HepG2 (cell line): ENCODE measurements around the gene WDR82. TPM values are rescaled to one million over a fixed set of nuclear protein-coding genes. Genes with fewer than 3 reads are reported as not detected.

ENCODE experiments used
- CBX1 ChIP-seq: IDR thresholded peaks from one replicate; pipeline ENCODE4 v1.6.1; 2016; ENCODE audit warnings: antibody characterized with exemption, low read depth
- FOXP4 ChIP-seq: sonication (generic); formaldehyde crosslinking; IDR thresholded peaks from 2 replicates; pipeline ENCODE4 v1.4.0; 2020; ENCODE audit warnings: missing genetic modification reagents
- KDM3A ChIP-seq: IDR thresholded peaks from 2 replicates; pipeline ENCODE4 v1.6.1; 2018; ENCODE audit warnings: low read depth, missing compliant biosample characterization
- KLF6 ChIP-seq: IDR thresholded peaks from 2 replicates; pipeline ENCODE4 v1.8.0; 2016; ENCODE audit warnings: missing biosample characterization, missing genetic modification reagents
- MXD4 ChIP-seq: IDR thresholded peaks from 2 replicates; pipeline ENCODE4 v1.6.1; 2016; ENCODE audit warnings: mild to moderate bottlenecking, missing biosample characterization, missing genetic modification reagents
- NR0B2 ChIP-seq: sonication (generic); formaldehyde crosslinking; IDR thresholded peaks from 2 replicates; pipeline ENCODE4 v1.4.0; 2020; ENCODE audit warnings: mild to moderate bottlenecking, missing genetic modification reagents
- PPARG ChIP-seq: conservative IDR thresholded peaks from 2 replicates; pipeline ENCODE4 v1.6.1; 2016; ENCODE audit warnings: missing biosample characterization, missing genetic modification reagents
- SKI ChIP-seq: fragments of 450-650 bp; IDR thresholded peaks from one replicate; pipeline ENCODE4 v1.6.1; 2018; ENCODE audit warnings: mild to moderate bottlenecking; ENCODE audit not compliant: partially characterized antibody
- SNAPC4 ChIP-seq: sonication (generic); formaldehyde crosslinking; IDR thresholded peaks from 2 replicates; pipeline ENCODE4 v1.4.0; 2020; ENCODE audit warnings: mild to moderate bottlenecking, missing genetic modification reagents
- SP5 ChIP-seq: IDR thresholded peaks from 2 replicates; pipeline ENCODE4 v1.6.1; 2016; ENCODE audit warnings: low read depth, borderline replicate concordance
- TBL1XR1 ChIP-seq: fragments of 150-350 bp; IDR thresholded peaks from 2 replicates; pipeline ENCODE4 v1.6.1; 2014; ENCODE audit warnings: borderline replicate concordance, low read length; ENCODE audit not compliant: partially characterized antibody
- THAP9 ChIP-seq: sonication (generic); formaldehyde crosslinking; IDR thresholded peaks from 2 replicates; pipeline ENCODE4; 2020; ENCODE audit warnings: missing genetic modification reagents, mild to moderate bottlenecking, borderline replicate concordance
- ZFP62 ChIP-seq: sonication (generic); formaldehyde crosslinking; IDR thresholded peaks from 2 replicates; pipeline ENCODE4 v1.4.0; 2020; ENCODE audit warnings: missing genetic modification reagents
- ZNF143 ChIP-seq: sonication (generic); formaldehyde crosslinking; IDR thresholded peaks from 2 replicates; pipeline ENCODE4 v1.4.0; 2020; ENCODE audit warnings: missing genetic modification reagents
- ZNF264 ChIP-seq: sonication (generic); formaldehyde crosslinking; IDR thresholded peaks from 2 replicates; pipeline ENCODE4 v1.4.0; 2020; ENCODE audit warnings: missing genetic modification reagents
- ZNF512 ChIP-seq: sonication (generic); formaldehyde crosslinking; IDR thresholded peaks from 2 replicates; pipeline ENCODE4 v1.4.0; 2020; ENCODE audit warnings: mild to moderate bottlenecking, missing genetic modification reagents
- ZNF567 ChIP-seq: sonication (generic); formaldehyde crosslinking; IDR thresholded peaks from 2 replicates; pipeline ENCODE4 v1.8.1; 2023; ENCODE audit warnings: mild to moderate bottlenecking, missing genetic modification reagents, borderline replicate concordance
- ZNF598 ChIP-seq: sonication (generic); formaldehyde crosslinking; IDR thresholded peaks from 2 replicates; pipeline ENCODE4 v1.5.1; 2020; ENCODE audit warnings: mild to moderate bottlenecking, missing genetic modification reagents, borderline replicate concordance
- polyA plus RNA-seq, 8 experiments: library from polyadenylated mRNA; depleted of rRNA in 3 of 8; stranded (reverse) in 7 of 8; unstranded in 1 of 8; fragments of >200 nt; fragmentation: Illumina TruSeq in 4 of 8; extraction: Trizol in 4 of 8; gene quantifications; 2 replicates each; pipeline versions ENCODE4 v1.2.1 to v1.2.3, GENCODE V29; 2011 to 2016; ENCODE audit warnings: low read depth in 4 of 8, missing spikeins in 1 of 8, mixed read lengths in 1 of 8; ENCODE audit not compliant: insufficient read depth in 1 of 8
- total RNA-seq, 5 experiments: library from RNA; depleted of rRNA; stranded (reverse); fragments of >200 nt; fragmentation: Illumina TruSeq; extraction: Trizol; gene quantifications; 2 replicates each; pipeline ENCODE4 v1.2.3, GENCODE V29; 2016; ENCODE audit warnings: low read depth in 1 of 5

The WDR82 gene
- total and polyA plus RNA-seq, 2 of the 13 experiments (the other 11 are each of a cell fraction or from before 2014, with no cell fraction given), result 39.1 to 59.5 TPM

GRCh38 chr3:52278510-52279069 is at the start of gene WDR82 (continued):
- no peak for TF ChIP-seq SKI
- peak; percentile 49; the same call in 1 of the 2 replicates for TF ChIP-seq ZNF264 (CRISPR knock-in tag)
- peak; percentile 88 for TF ChIP-seq ZNF143
- TF ChIP-seq ZNF598 (CRISPR knock-in tag), result no peak
- TF ChIP-seq TBL1XR1, result no peak
- peak; percentile 43; the same call in 1 of the 2 replicates for TF ChIP-seq KLF6 (CRISPR knock-in tag)
- TF ChIP-seq ZFP62 (CRISPR knock-in tag), result 0 out of 2 replicates have a peak, but pooled peaks have one; percentile 27
- no peak; the same call in 1 of the 2 replicates for TF ChIP-seq NR0B2 (CRISPR knock-in tag)
- 0 out of 2 replicates have a peak, but pooled peaks have one; percentile 17 for TF ChIP-seq MXD4 (CRISPR knock-in tag)
- TF ChIP-seq PPARG, result no peak
- TF ChIP-seq KDM3A, result peak; percentile 41; the same call in 1 of the 2 replicates
- no peak for TF ChIP-seq SNAPC4 (CRISPR knock-in tag)
- no peak for TF ChIP-seq ZNF512 (CRISPR knock-in tag)
- peak; percentile 61; the same call in 1 of the 2 replicates for TF ChIP-seq FOXP4 (CRISPR knock-in tag)
- TF ChIP-seq THAP9 (CRISPR knock-in tag), result peak; percentile 100
- peak; percentile 25 for TF ChIP-seq CBX1
- 0 out of 2 replicates have a peak, but pooled peaks have one; percentile 45 for TF ChIP-seq ZNF567
- peak; percentile 75 for TF ChIP-seq SP5 (CRISPR knock-in tag)
